IMR-90 (cell line): ENCODE results near the gene ENKUR. TPM values are rescaled to one million over a fixed set of nuclear protein-coding genes. Genes with fewer than 3 reads are reported as not detected.
A peak's percentile ranks its signal among the peaks of the same experiment; 100 is the strongest.
"Not testable (repeated sequence)": the region's sequence is repeated elsewhere in the genome, so short reads cannot be mapped to it uniquely, and the experiment has no call there.

Experiments
- ATAC-seq: fragments of 200-7000 bp; cut with Tn5 transposase; 2 replicates; pipeline ENCODE4 v1.9.1; 2020; ENCODE audit warnings: low read depth, mild to moderate bottlenecking, moderate library complexity
- BruUV-seq: library from RNA; stranded (reverse); fragments of 400-500 nt; replicated peaks from 2 replicates; lab custom pipeline; 2021; lab: Mats Ljungman, UMichigan
- CTCF ChIA-PET: fragments of 300-600 bp; formaldehyde crosslinking; extraction: SDS; loops from one replicate; lab custom pipeline; 2021; ENCODE audit warnings: antibody characterized with exemption; lab: Yijun Ruan, JAX
- POLR2A ChIA-PET: fragments of 300-600 bp; sonication (Branson Sonifier 250); formaldehyde crosslinking; loops from one replicate; lab custom pipeline; 2022; ENCODE audit warnings: antibody characterized with exemption; ENCODE audit not compliant: unreplicated experiment; lab: Charles Lee
- DNase-seq: peaks from one replicate; pipeline ENCODE4 v3.0.0; 2013
- H2AFZ ChIP-seq: replicated peaks from 2 replicates; pipeline ENCODE3; 2013; ENCODE audit warnings: low read length, mild to moderate bottlenecking; ENCODE audit not compliant: poor library complexity
- H2AK5ac ChIP-seq: 2 replicates; pipeline ENCODE4 v1.6.1; 2013; ENCODE audit warnings: low read depth, low read length, inconsistent platforms
- H2AK9ac ChIP-seq: replicated peaks from 2 replicates; pipeline ENCODE3; 2013; ENCODE audit warnings: mild to moderate bottlenecking, low read depth, low read length, moderate library complexity; ENCODE audit not compliant: poor library complexity
- H2BK120ac ChIP-seq: 2 replicates; pipeline ENCODE4 v1.6.1; 2013; ENCODE audit warnings: low read depth, low read length, inconsistent platforms
- H2BK15ac ChIP-seq: 3 replicates; pipeline ENCODE4 v1.6.1; 2013; ENCODE audit warnings: low read depth, low read length, inconsistent platforms
- H2BK20ac ChIP-seq: 2 replicates; pipeline ENCODE4 v1.6.1; 2013; ENCODE audit warnings: low read depth, mild to moderate bottlenecking, inconsistent platforms, low read length, moderate library complexity
- H2BK5ac ChIP-seq: 2 replicates; pipeline ENCODE4 v1.6.1; 2013; ENCODE audit warnings: mild to moderate bottlenecking, low read depth, low read length, inconsistent platforms; ENCODE audit not compliant: poor library complexity, severe bottlenecking
- H3K14ac ChIP-seq: replicated peaks from 2 replicates; pipeline ENCODE4 v1.6.1; 2013; ENCODE audit warnings: low read depth, low read length, inconsistent platforms
- H3K18ac ChIP-seq: 2 replicates; pipeline ENCODE4 v1.6.1; 2013; ENCODE audit warnings: low read depth, low read length, control low read depth
- H3K23ac ChIP-seq: 2 replicates; pipeline ENCODE4 v1.6.1; 2013; ENCODE audit warnings: low read depth, low read length, inconsistent platforms
- H3K27ac ChIP-seq: 2 replicates; pipeline ENCODE4 v1.5.1; 2013; ENCODE audit warnings: mild to moderate bottlenecking, control low read depth, low read length; ENCODE audit not compliant: insufficient read depth
- H3K27me3 ChIP-seq: 2 replicates; pipeline ENCODE4 v1.6.1; 2013; ENCODE audit warnings: low read length; ENCODE audit not compliant: control insufficient read depth, insufficient read depth
- H3K36me3 ChIP-seq: 2 replicates; pipeline ENCODE4 v1.6.1; 2013; ENCODE audit warnings: low read length, mixed read lengths; ENCODE audit not compliant: control insufficient read depth, insufficient read depth
- H3K4ac ChIP-seq: 2 replicates; pipeline ENCODE4 v1.6.1; 2013; ENCODE audit warnings: low read depth, low read length, inconsistent platforms
- H3K4me1 ChIP-seq: 2 replicates; pipeline ENCODE4 v1.6.1; 2013; ENCODE audit warnings: low read length, mixed read lengths; ENCODE audit not compliant: control insufficient read depth, insufficient read depth
- H3K4me2 ChIP-seq: 2 replicates; pipeline ENCODE4 v1.6.1; 2013; ENCODE audit warnings: low read depth, mild to moderate bottlenecking, control low read depth, low read length, moderate library complexity
- H3K4me3 ChIP-seq: 2 replicates; pipeline ENCODE4 v1.5.1; 2013; ENCODE audit warnings: low read depth, mild to moderate bottlenecking, control low read depth, low read length, moderate library complexity; ENCODE audit not compliant: insufficient read depth
- H3K56ac ChIP-seq: 2 replicates; pipeline ENCODE4 v1.6.1; 2013; ENCODE audit warnings: low read length, inconsistent platforms; ENCODE audit not compliant: insufficient read depth; ENCODE audit errors: extremely low read depth
- H3K79me1 ChIP-seq, 2 experiments: 2 replicates each; pipeline ENCODE4 v1.6.1; 2013; ENCODE audit warnings: low read length in 2 of 2, inconsistent platforms in 1 of 2, low read depth in 1 of 2
- H3K9ac ChIP-seq: 2 replicates; pipeline ENCODE4 v1.6.1; 2013; ENCODE audit warnings: low read depth, low read length, control low read depth
- H3K9me1 ChIP-seq: 2 replicates; pipeline ENCODE4 v1.6.1; 2013; ENCODE audit warnings: low read length, inconsistent platforms; ENCODE audit not compliant: insufficient read depth
- H3K9me3 ChIP-seq: 2 replicates; pipeline ENCODE4 v1.6.1; 2013; ENCODE audit warnings: low read length; ENCODE audit not compliant: control insufficient read depth, insufficient read depth
- H4K20me1 ChIP-seq: 2 replicates; pipeline ENCODE4 v1.6.1; 2013; ENCODE audit warnings: low read length, inconsistent platforms; ENCODE audit not compliant: insufficient read depth
- H4K5ac ChIP-seq: 2 replicates; pipeline ENCODE4 v1.6.1; 2013; ENCODE audit warnings: mild to moderate bottlenecking, low read depth, low read length, control low read depth
- H4K8ac ChIP-seq, 2 experiments: 2 replicates each; pipeline ENCODE4 v1.6.1; 2013; ENCODE audit warnings: low read depth in 2 of 2, low read length in 2 of 2, control low read depth in 1 of 2, inconsistent platforms in 1 of 2
- H4K91ac ChIP-seq: 2 replicates; pipeline ENCODE4 v1.6.1; 2013; ENCODE audit warnings: low read depth, low read length, inconsistent platforms; ENCODE audit not compliant: insufficient read depth
- CEBPB ChIP-seq: IDR thresholded peaks from 2 replicates; pipeline ENCODE4 v1.6.1; 2012; ENCODE audit warnings: low read depth, low read length, improper control_type of control experiment
- FOS ChIP-seq: fragments of 150-350 bp; IDR thresholded peaks from 2 replicates; pipeline ENCODE4 v1.6.1; 2016; ENCODE audit warnings: low read depth, low read length
- NFE2L2 ChIP-seq: fragments of 150-350 bp; IDR thresholded peaks from 2 replicates; pipeline ENCODE4 v1.6.1; 2016; ENCODE audit warnings: low read depth, mild to moderate bottlenecking, low read length
- RCOR1 ChIP-seq: IDR thresholded peaks from 2 replicates; pipeline ENCODE4 v1.6.1; 2012; ENCODE audit warnings: mild to moderate bottlenecking, low read length, improper control_type of control experiment; ENCODE audit not compliant: insufficient replicate concordance
- WGBS, 2 experiments: methylation state at CpG; one replicate each; pipeline versions ENCODE4 v1.1.5 to v1.1.7; 2013; ENCODE audit warnings: missing lambda C conversion rate in 2 of 2; ENCODE audit not compliant: insufficient read length in 1 of 2; ENCODE audit errors: extremely low coverage in 2 of 2; 5-methylcytosine and 5-hydroxymethylcytosine counted together
- dilution Hi-C: fragments of 300-500 bp; cut with HindIII; formaldehyde crosslinking; loops from one replicate; pipeline ENCODE4 v1.14.3; 2018; ENCODE audit warnings: low sequenced_read_pairs; ENCODE audit not compliant: unreplicated experiment
- in situ Hi-C: fragments of 300-500 bp; cut with MboI; formaldehyde crosslinking; loops from 3 replicates; pipeline ENCODE4 v1.14.3; 2019; ENCODE audit warnings: low sequenced_read_pairs, inconsistent platforms, mixed read lengths
- intact Hi-C: fragments of 100-400 bp; cut with micrococcal nuclease; formaldehyde crosslinking; loops from 2 replicates; pipeline ENCODE4 v1.10.0; 2022
- polyA plus RNA-seq, 3 experiments: library from polyadenylated mRNA; depleted of rRNA; stranded (reverse); fragments of >200 nt; gene quantifications; 2 replicates each; pipeline ENCODE4 v1.2.3, GENCODE V29; 2012; ENCODE audit warnings: low replicate concordance in 1 of 3
- total RNA-seq: library from RNA; depleted of rRNA; stranded (reverse); fragments of >200 nt; gene quantifications from 2 replicates; pipeline ENCODE4 v1.2.3, GENCODE V29; 2012

Gene ENKUR
- total and polyA plus RNA-seq, 2 of the 4 experiments (the other 2 are of a cell fraction) = not detected

DNA sequence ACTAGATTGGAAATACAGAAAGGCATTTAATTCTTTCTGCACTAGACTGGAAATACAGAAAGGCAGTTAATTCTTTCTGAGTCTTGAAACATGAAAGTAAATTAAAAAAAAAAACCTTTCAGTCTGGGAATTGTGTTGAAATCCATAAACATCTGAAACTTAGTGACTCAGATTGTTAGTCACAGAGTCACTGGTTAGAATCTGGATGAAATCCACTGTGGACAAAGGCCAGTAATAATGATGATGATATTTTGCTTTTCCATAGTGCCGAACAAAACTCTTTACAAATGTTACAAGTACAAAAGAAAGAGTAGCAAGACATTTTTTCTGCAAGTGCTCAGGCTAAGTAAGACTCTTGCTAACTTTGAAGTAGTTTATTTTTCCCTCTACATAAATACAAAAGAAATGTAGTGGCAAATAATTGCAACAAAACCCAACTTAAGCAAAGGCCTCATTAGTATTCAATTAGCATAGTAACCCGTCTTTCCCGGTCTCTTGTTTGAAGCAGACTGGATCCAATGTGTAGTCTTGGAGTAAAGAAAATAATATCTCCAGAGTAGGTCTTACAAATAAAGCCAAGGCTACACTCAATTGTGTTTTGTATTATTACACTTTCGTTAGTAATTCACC lies 57.8 kb downstream of the ENKUR start:
- H4K91ac ChIP-seq = peak overlapping the region; percentile 68; the same call in 1 of the 2 replicates
- in situ Hi-C loops = loop anchor here (25.0 kb wide), 1 partner anchor 246 kb away; the partner anchor contains the start of gene ARHGAP21
- H3K79me1 ChIP-seq = peaks cover 0 to 8% of the 10 kb centered on the region in 2 experiments; a peak in 1 of 4 replicates
- H3K27ac ChIP-seq = peak overlapping the region; percentile 71; the same call in 1 of the 2 replicates
- CTCF ChIA-PET = no interaction called here
- DNase-seq (peak; percentile 95), ATAC-seq (peak; percentile 67)
- peak overlapping the region; percentile 95 for H2BK5ac ChIP-seq
- H2AK5ac ChIP-seq = no peak overlapping the region
- no peak overlapping the region for H2AFZ ChIP-seq
- no peaks in the 10 kb centered on the region for H4K20me1 ChIP-seq
- peak overlapping the region; percentile 50 to 70 for H4K8ac ChIP-seq
- H3K9ac ChIP-seq = peak overlapping the region; percentile 3; the same call in 1 of the 2 replicates
- H2BK20ac ChIP-seq = peak overlapping the region; percentile 88
- peak overlapping the region; percentile 82; the same call in 1 of the 2 replicates for H3K23ac ChIP-seq
- H3K18ac ChIP-seq = peak overlapping the region; percentile 71; the same call in 1 of the 2 replicates
- H2BK120ac ChIP-seq = peak overlapping the region; percentile 84
- intact Hi-C loops = loop anchor here (1.0 to 2.0 kb wide), 3 partner anchors 59 to 235 kb away; partner anchors contain the start of genes ARHGAP21, ENKUR and THNSL1
- H3K27me3 ChIP-seq = no peaks in the 10 kb centered on the region
- peak overlapping the region; percentile 27; the same call in 1 of the 2 replicates for H4K5ac ChIP-seq
- H3K56ac ChIP-seq = peak overlapping the region; percentile 68
- no peaks in the 10 kb centered on the region for H3K9me3 ChIP-seq
- H3K9me1 ChIP-seq = peaks cover 19% of the 10 kb centered on the region
- no peak overlapping the region for H2AK9ac ChIP-seq
- no TSS peak for BruUV-seq
- H3K4ac ChIP-seq = peak overlapping the region; percentile 87; the same call in 1 of the 2 replicates
- no CpG with 5 or more reads among the region's 4 CpGs for WGBS, 2 experiments
- peak; percentile 94 for TF ChIP-seq CEBPB
- TF ChIP-seq RCOR1 = no peak
- peak; percentile 96 for TF ChIP-seq FOS
- peak; percentile 65 for TF ChIP-seq NFE2L2
- H3K4me2 ChIP-seq = peak overlapping the region; percentile 38
- H2BK15ac ChIP-seq = peak overlapping the region; percentile 87; the same call in 2 of the 3 replicates
- H3K14ac ChIP-seq = peak overlapping the region; percentile 84
- dilution Hi-C loops = no loop called here
- POLR2A ChIA-PET = no interaction called here
- no peak overlapping the region for H3K4me3 ChIP-seq
- no peaks in the 10 kb centered on the region for H3K36me3 ChIP-seq
- H3K4me1 ChIP-seq = peaks cover 22% of the 10 kb centered on the region

DNA sequence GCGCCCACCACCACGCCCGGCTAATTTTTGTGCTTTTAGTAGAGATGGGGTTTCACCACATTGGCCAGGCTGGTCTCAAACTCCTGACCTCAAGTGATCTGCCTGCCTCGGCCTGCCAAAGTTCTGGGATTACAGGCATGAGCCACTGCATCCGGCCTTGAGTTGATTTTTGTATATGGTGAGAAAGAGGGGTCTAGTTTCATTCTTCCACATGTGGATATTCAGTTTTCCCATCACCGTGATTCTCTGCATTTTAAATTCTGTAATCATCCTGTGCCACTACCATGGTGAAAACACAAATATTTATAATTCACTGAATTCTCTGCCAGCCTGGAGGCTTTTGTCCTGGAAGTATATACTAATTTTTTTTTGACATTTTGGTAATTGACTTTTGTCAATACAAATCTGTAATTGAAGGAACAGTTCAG lies 58.3 kb downstream of the ENKUR start:
- H3K56ac ChIP-seq, H2AK9ac ChIP-seq, H4K20me1 ChIP-seq, POLR2A ChIA-PET, dilution Hi-C loops, H2BK15ac ChIP-seq, H3K36me3 ChIP-seq, H3K27me3 ChIP-seq, H2AK5ac ChIP-seq, H4K91ac ChIP-seq, H3K9me3 ChIP-seq, H3K4me3 ChIP-seq, CTCF ChIA-PET, H4K8ac ChIP-seq, H3K14ac ChIP-seq, H3K9ac ChIP-seq, BruUV-seq: not testable (repeated sequence)
- Histone ChIP-seq H3K4me1 (peaks cover 28% of the 10 kb centered on the region), H2BK5ac (peak overlapping the region; percentile 95), H2BK120ac (peak overlapping the region; percentile 56), H2BK20ac (0 out of 2 replicates have a peak overlapping the region, but pooled peaks have one; percentile 42), H3K79me1 (peaks cover 0 to 13% of the 10 kb centered on the region in 2 experiments; a peak in 1 of 4 replicates), H3K18ac (peak overlapping the region; percentile 71; the same call in 1 of the 2 replicates), H3K4ac (peak overlapping the region; percentile 68), H2AFZ (peak overlapping the region; percentile 23), H3K27ac (peak overlapping the region; percentile 70), H3K4me2 (peak overlapping the region; percentile 31), H3K23ac (peak overlapping the region; percentile 37; the same call in 1 of the 2 replicates), H4K5ac (peak overlapping the region; percentile 3; the same call in 1 of the 2 replicates), H3K9me1 (peaks cover 19% of the 10 kb centered on the region)
- in situ Hi-C loops (loop anchor here (25.0 kb wide), 1 partner anchor 245 kb away; the partner anchor contains the start of gene ARHGAP21), intact Hi-C loops (loop anchor here (1.0 to 2.0 kb wide), 3 partner anchors 59 to 235 kb away; partner anchors contain the start of genes ARHGAP21, ENKUR and THNSL1)
- peak; percentile 74 for DNase-seq
- peak; percentile 9 for ATAC-seq
- WGBS, 2 experiments = no CpG with 5 or more reads among the region's 6 CpGs
